ENCODE results near the gene PDE4B. TPM values are rescaled to one million over a fixed set of nuclear protein-coding genes. Genes with fewer than 3 reads are reported as not detected.

The PDE4B gene
- total and polyA plus RNA-seq, 2 of the 13 experiments (the other 11 are each of a cell fraction or from before 2014, with no cell fraction given): not detected

GRCh38 chr1:66393586-66394287 lies 601.0 kb downstream of the PDE4B start:
- ChIA-PET POLR2A (no interaction called here), CTCF (ENCODE audit: low intra/inter-chr PET ratio, low total read pairs) (no interaction called here)
- Histone ChIP-seq H3K36me3 (replicated peaks in 1 of 2; ENCODE audit: control insufficient read depth in 1 of 2, insufficient read depth in 2 of 2, low read length in 2 of 2) (no peaks in the 10 kb centered on the region), H4K20me1 (ENCODE audit: insufficient read depth, low read length) (no peaks in the 10 kb centered on the region), H3K79me2 (ENCODE audit: insufficient read depth, low read length) (no peaks in the 10 kb centered on the region), H3K4me3 (replicated peaks in 1 of 3; ENCODE audit: insufficient read depth in 1 of 3, low read depth in 2 of 3, low read length in 3 of 3) (no peak overlapping the region), H3K4me1 (ENCODE audit: insufficient read depth, low read length) (no peaks in the 10 kb centered on the region), H3K9me3 (ENCODE audit: low read length) (peaks cover 12% of the 10 kb centered on the region), H3K27ac (ENCODE audit: extremely low read length, insufficient read depth, low read length) (no peak overlapping the region), H3K27me3 (ENCODE audit: control insufficient read depth in 1 of 2, insufficient read depth in 2 of 2, low read length in 2 of 2) (no peaks in the 10 kb centered on the region), H3K4me2 (ENCODE audit: low read depth, low read length) (no peak overlapping the region), H2AFZ (ENCODE audit: low read length) (no peak overlapping the region), H3K9ac (ENCODE audit: insufficient read depth, low read depth, low read length) (no peak overlapping the region)
- intact Hi-C loops (cut with micrococcal nuclease; ENCODE audit: unreplicated experiment): no loop called here
- no TSS peak for BruUV-seq (replicated peaks)
- TF ChIP-seq HMGA1 (CRISPR knock-in tag; conservative IDR thresholded peaks at IDR 0.05) (no peak), ZNF75D (CRISPR knock-in tag; IDR thresholded peaks at IDR 0.05; ENCODE audit: borderline replicate concordance) (no peak), TFAP4 (IDR thresholded peaks at IDR 0.05; ENCODE audit: borderline replicate concordance, low read depth) (no peak), PRMT3 (CRISPR knock-in tag; IDR thresholded peaks at IDR 0.05; ENCODE audit: borderline replicate concordance, low read depth) (no peak)
- no peak for DNase-seq (ENCODE audit: low spot score)
- 28% methylated on average over 7 of the region's 7 CpGs for WGBS (ENCODE audit: low lambda C conversion rate)
- no peak for ATAC-seq
- FAIRE-seq: no peak
- in situ Hi-C loops (cut with HindIII; ENCODE audit: extremely low pct_ligation_motif_present, low pct_unique_long_range_greater_than_20kb): no loop called here

- BruUV-seq (replicated peaks): no TSS peak
- no peaks in the 10 kb centered on the region for H3K36me3 ChIP-seq (replicated peaks in 1 of 2; ENCODE audit: control insufficient read depth in 1 of 2, insufficient read depth in 2 of 2, low read length in 2 of 2)
- ChIA-PET CTCF (ENCODE audit: low intra/inter-chr PET ratio, low total read pairs) (no interaction called here), POLR2A (no interaction called here)
- peaks cover 6% of the 10 kb centered on the region for H3K9me3 ChIP-seq (ENCODE audit: low read length)
- FAIRE-seq (no peak), ATAC-seq (no peak), DNase-seq (ENCODE audit: low spot score) (no peak)
- no peak overlapping the region for H2AFZ ChIP-seq (ENCODE audit: low read length)
- in situ Hi-C loops (cut with HindIII; ENCODE audit: extremely low pct_ligation_motif_present, low pct_unique_long_range_greater_than_20kb): no loop called here
- no peaks in the 10 kb centered on the region for H3K4me1 ChIP-seq (ENCODE audit: insufficient read depth, low read length)
- H3K27ac ChIP-seq (ENCODE audit: extremely low read length, insufficient read depth, low read length): no peak overlapping the region
- WGBS (ENCODE audit: low lambda C conversion rate): 24% methylated on average over 5 of the region's 5 CpGs
- H3K79me2 ChIP-seq (ENCODE audit: insufficient read depth, low read length): no peaks in the 10 kb centered on the region
- no peak overlapping the region for H3K9ac ChIP-seq (ENCODE audit: insufficient read depth, low read depth, low read length)
- intact Hi-C loops (cut with micrococcal nuclease; ENCODE audit: unreplicated experiment): no loop called here
- no peak overlapping the region for H3K4me3 ChIP-seq (replicated peaks in 1 of 3; ENCODE audit: insufficient read depth in 1 of 3, low read depth in 2 of 3, low read length in 3 of 3)
- H3K27me3 ChIP-seq (ENCODE audit: control insufficient read depth in 1 of 2, insufficient read depth in 2 of 2, low read length in 2 of 2): no peaks in the 10 kb centered on the region
- no peaks in the 10 kb centered on the region for H4K20me1 ChIP-seq (ENCODE audit: insufficient read depth, low read length)
- no peak overlapping the region for H3K4me2 ChIP-seq (ENCODE audit: low read depth, low read length)
- TF ChIP-seq ZZZ3 (CRISPR knock-in tag; IDR thresholded peaks at IDR 0.05; ENCODE audit: borderline replicate concordance): no peak
- no peak for TF ChIP-seq STAG1 (CRISPR knock-in tag; IDR thresholded peaks at IDR 0.05)
- no peak for TF ChIP-seq TRIM22 (IDR thresholded peaks at IDR 0.05)
- no peak for TF ChIP-seq HDAC2 (CRISPR knock-in tag; IDR thresholded peaks at IDR 0.05)
- no peak for TF ChIP-seq SRSF9 (IDR thresholded peaks at IDR 0.05; ENCODE audit: borderline replicate concordance, insufficient read depth, low read depth, low read length, poor library complexity, severe bottlenecking)
- no peak for TF ChIP-seq ZNF337 (CRISPR knock-in tag; IDR thresholded peaks at IDR 0.05; ENCODE audit: borderline replicate concordance, low read depth)
- TF ChIP-seq ZNF879 (CRISPR knock-in tag; IDR thresholded peaks at IDR 0.05): no peak
- TF ChIP-seq GFI1 (CRISPR knock-in tag; IDR thresholded peaks at IDR 0.05; ENCODE audit: borderline replicate concordance): no peak
Measured at GRCh38 chr1:66394603-66395002, 601.9 kb downstream of the PDE4B start.

Measured in HepG2 (cell line).